ENCODE data around the gene TRERF1. TPM values are rescaled to one million over a fixed set of nuclear protein-coding genes. Genes with fewer than 3 reads are reported as not detected.

TRERF1 gene
- total RNA-seq, 1 donor from 2014 or later: 20.6 TPM

- no peaks in the 10 kb centered on the region for H3K36me3 ChIP-seq
- H3K4me3 ChIP-seq: no peak overlapping the region
- TF ChIP-seq POLR2A (IDR thresholded peaks at IDR 0.05): no peak
- no peak for TF ChIP-seq POLR2AphosphoS5 (IDR thresholded peaks at IDR 0.05; ENCODE audit: insufficient read depth in 1 of 2, low read depth in 1 of 2)
- TF ChIP-seq CTCF (IDR thresholded peaks at IDR 0.05): no peak
- DNase-seq (ENCODE audit: extremely low spot score in 2 of 2): no peak
- intact Hi-C loops (cut with DNase I): no loop called here
- no peaks in the 10 kb centered on the region for H3K9me3 ChIP-seq
- H3K4me1 ChIP-seq: no peaks in the 10 kb centered on the region
- H3K27me3 ChIP-seq: no peaks in the 10 kb centered on the region
- H3K27ac ChIP-seq: no peak overlapping the region
Measured at GRCh38 chr6:42359021-42359420, 92.7 kb downstream of the TRERF1 start.

DNA sequence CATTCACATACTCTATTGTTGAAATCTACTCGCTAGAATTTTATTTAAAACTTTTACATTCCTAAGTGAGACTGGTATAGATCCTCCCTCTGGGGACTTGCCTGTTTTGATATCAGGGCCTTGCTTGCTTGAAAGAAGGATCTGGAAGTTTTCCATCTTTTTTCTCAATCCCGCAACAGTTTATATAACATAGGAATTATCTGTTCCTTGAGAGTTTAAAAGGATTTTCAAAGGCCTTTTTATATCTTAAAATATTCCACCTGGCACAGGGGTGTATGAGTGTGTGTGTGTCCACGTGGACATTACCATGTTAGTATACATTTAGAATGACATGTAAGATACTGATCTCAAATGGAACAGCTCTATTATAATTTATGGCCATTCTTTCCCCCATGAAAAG, 96.3 kb downstream of the TRERF1 start:
- H3K36me3 ChIP-seq: no peaks in the 10 kb centered on the region
- no peak overlapping the region for H3K27ac ChIP-seq
- no peak for DNase-seq (ENCODE audit: extremely low spot score in 2 of 2)
- intact Hi-C loops (cut with DNase I): no loop called here
- H3K4me3 ChIP-seq: no peak overlapping the region
- H3K4me1 ChIP-seq: no peaks in the 10 kb centered on the region
- H3K27me3 ChIP-seq: no peaks in the 10 kb centered on the region
- no peaks in the 10 kb centered on the region for H3K9me3 ChIP-seq
- no peak for TF ChIP-seq POLR2A (IDR thresholded peaks at IDR 0.05)
- no peak for TF ChIP-seq POLR2AphosphoS5 (IDR thresholded peaks at IDR 0.05; ENCODE audit: insufficient read depth in 1 of 2, low read depth in 1 of 2)
- no peak for TF ChIP-seq CTCF (IDR thresholded peaks at IDR 0.05)

- intact Hi-C loops (cut with DNase I): no loop called here
- Histone ChIP-seq H3K4me3 (no peak overlapping the region), H3K4me1 (no peaks in the 10 kb centered on the region), H3K36me3 (no peaks in the 10 kb centered on the region), H3K9me3 (no peaks in the 10 kb centered on the region), H3K27me3 (no peaks in the 10 kb centered on the region), H3K27ac (no peak overlapping the region)
- DNase-seq (ENCODE audit: extremely low spot score in 2 of 2): no peak
- TF ChIP-seq POLR2A (IDR thresholded peaks at IDR 0.05): no peak
- TF ChIP-seq POLR2AphosphoS5 (IDR thresholded peaks at IDR 0.05; ENCODE audit: insufficient read depth in 1 of 2, low read depth in 1 of 2): no peak
- no peak for TF ChIP-seq CTCF (IDR thresholded peaks at IDR 0.05)
Measured at GRCh38 chr6:42354702-42355101, 97.0 kb downstream of the TRERF1 start.

DNA sequence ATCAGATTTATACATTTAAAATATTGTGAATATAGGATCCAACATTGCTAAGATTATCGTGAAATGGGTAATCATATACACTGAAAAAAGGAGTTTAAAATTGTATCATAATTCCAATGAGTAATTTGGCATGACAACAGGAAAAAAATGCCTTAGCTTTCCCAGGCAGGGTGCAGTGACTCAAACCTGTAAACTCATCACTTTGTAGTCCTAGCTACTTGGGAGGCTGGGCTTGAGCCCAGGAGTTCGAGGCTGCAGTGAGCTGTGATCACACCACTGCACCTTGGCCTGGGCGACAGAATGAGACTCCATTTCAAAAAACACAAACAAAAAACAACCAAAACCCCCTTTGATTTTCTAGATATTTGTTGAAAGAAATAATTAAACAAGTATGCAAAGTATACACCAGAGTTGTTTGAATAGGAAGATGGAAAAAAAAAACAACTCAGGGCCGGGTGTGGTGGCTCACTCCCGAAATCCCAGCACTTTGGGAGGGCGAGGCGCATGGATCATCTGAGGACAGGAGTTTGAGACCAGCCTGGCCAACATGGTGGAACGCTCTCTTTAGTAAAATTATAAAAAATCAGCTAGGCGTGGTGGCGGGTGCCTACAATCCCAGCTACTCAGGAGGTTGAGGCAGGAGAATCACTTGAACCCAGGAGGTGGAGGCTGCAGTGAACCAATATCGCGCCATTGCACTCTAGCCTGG, 98.7 kb downstream of the TRERF1 start:
- Histone ChIP-seq H3K27ac (no peak overlapping the region), H3K4me3 (no peak overlapping the region), H3K4me1 (no peaks in the 10 kb centered on the region), H3K27me3 (no peaks in the 10 kb centered on the region), H3K9me3 (no peaks in the 10 kb centered on the region), H3K36me3 (no peaks in the 10 kb centered on the region)
- intact Hi-C loops (cut with DNase I): no loop called here
- no peak for DNase-seq (ENCODE audit: extremely low spot score in 2 of 2)
- TF ChIP-seq CTCF (IDR thresholded peaks at IDR 0.05) (no peak), POLR2AphosphoS5 (IDR thresholded peaks at IDR 0.05; ENCODE audit: insufficient read depth in 1 of 2, low read depth in 1 of 2) (no peak), POLR2A (IDR thresholded peaks at IDR 0.05) (no peak)

DNA sequence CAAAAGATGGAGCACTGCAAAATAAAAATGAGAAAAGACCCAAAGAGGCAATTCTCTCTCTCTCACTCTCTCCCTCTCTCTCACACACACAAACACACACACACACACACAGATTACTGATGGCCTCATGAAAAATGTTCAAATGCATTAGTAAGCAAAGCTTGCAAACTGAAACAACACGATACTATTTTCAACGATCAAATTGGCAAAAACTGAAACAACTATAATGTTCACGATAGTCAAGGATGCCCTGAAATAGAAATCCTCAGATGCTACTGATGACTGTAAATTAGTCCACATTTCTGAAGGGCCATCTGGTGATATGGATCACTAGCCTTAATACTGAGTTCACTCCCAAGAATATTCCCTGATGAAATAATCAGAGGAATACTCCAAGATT, 100.8 kb downstream of the TRERF1 start:
- Histone ChIP-seq H3K4me1 (no peaks in the 10 kb centered on the region), H3K9me3 (no peaks in the 10 kb centered on the region), H3K4me3 (no peak overlapping the region), H3K27ac (no peak overlapping the region), H3K27me3 (no peaks in the 10 kb centered on the region), H3K36me3 (no peaks in the 10 kb centered on the region)
- no peak for DNase-seq (ENCODE audit: extremely low spot score in 2 of 2)
- TF ChIP-seq POLR2AphosphoS5 (IDR thresholded peaks at IDR 0.05; ENCODE audit: insufficient read depth in 1 of 2, low read depth in 1 of 2) (no peak), CTCF (IDR thresholded peaks at IDR 0.05) (no peak), POLR2A (IDR thresholded peaks at IDR 0.05) (no peak)
- intact Hi-C loops (cut with DNase I): no loop called here
